ENCODE results near the gene ROBO3. TPM values are rescaled to one million over a fixed set of nuclear protein-coding genes. Genes with fewer than 3 reads are reported as not detected.

ROBO3 gene
- total RNA-seq, 1 experiment from 2014 or later = 1.3 TPM

DNA sequence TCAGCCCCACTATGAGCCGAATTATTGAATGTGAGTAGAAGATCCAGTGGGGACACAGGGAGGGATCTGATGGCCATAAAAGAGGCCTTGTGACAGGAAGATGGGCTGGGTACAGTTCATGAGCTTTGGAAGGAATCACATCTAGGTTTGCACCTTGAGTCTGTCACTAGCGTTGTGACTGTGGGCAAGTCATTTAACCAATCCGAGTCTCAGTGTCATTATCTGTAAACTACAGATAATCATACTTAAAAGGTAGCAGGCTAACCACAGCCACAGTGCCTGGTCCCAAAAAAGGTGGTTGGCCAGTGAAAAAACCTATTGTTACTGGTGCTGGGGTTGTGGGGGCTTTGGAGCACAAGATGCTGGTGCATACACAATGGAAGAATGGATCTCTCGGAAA, 57.6 kb downstream of the ROBO3 start:
- Histone ChIP-seq H3K36me3 (ENCODE audit: low read depth) (no peaks in the 10 kb centered on the region), H3K27me3 (ENCODE audit: insufficient read depth, low read depth) (peaks cover 19% of the 10 kb centered on the region; the same call in 1 of the 2 replicates), H3K79me2 (ENCODE audit: low read depth) (no peaks in the 10 kb centered on the region), H3K4me2 (no peak overlapping the region), H3K4me1 (replicated peaks; ENCODE audit: insufficient read depth) (no peaks in the 10 kb centered on the region), H3K27ac (no peak overlapping the region), H3K9me3 (ENCODE audit: insufficient read depth, low read depth) (no peaks in the 10 kb centered on the region), H3K9me2 (ENCODE audit: insufficient read depth) (no peaks in the 10 kb centered on the region), H4K20me1 (ENCODE audit: insufficient read depth) (no peaks in the 10 kb centered on the region), H2AFZ (no peak overlapping the region), H3K4me3 (no peak overlapping the region), H3F3A (ENCODE audit: insufficient read depth, low read depth) (no peaks in the 10 kb centered on the region)
- CTCF ChIA-PET = no interaction called here
- intact Hi-C loops (cut with micrococcal nuclease; ENCODE audit: unreplicated experiment) = no loop called here
- TF ChIP-seq EZH2 (IDR thresholded peaks at IDR 0.05; ENCODE audit: low read depth) = no peak
- no peak for TF ChIP-seq CTCF (conservative IDR thresholded peaks at IDR 0.05)
- BruUV-seq (replicated peaks) = no TSS peak
- POLR2A ChIA-PET (ENCODE audit: unreplicated experiment) = no interaction called here
- DNase-seq = no peak

DNA sequence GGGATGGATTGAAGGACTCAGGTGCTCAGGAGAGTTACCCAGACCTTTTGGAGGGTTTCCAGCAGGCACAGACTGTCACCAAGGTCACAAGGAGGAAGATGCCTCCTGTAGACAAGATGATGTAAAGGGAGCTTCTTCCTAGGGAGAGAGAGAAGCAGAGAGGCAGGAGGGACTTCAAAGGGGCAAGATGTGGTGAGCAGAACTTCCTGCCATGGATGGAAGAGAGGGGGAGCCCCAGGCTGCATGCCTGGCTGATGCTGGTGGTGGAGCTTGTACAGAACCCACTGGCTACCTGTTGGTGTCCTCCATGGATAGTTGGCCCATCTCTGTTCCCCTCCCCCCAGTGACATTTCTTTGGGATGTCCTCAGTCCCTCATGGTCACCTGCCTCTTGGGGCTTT, 58.1 kb downstream of the ROBO3 start:
- Histone ChIP-seq H3K27ac (no peak overlapping the region), H3F3A (ENCODE audit: insufficient read depth, low read depth) (no peaks in the 10 kb centered on the region), H3K79me2 (ENCODE audit: low read depth) (no peaks in the 10 kb centered on the region), H2AFZ (no peak overlapping the region), H4K20me1 (ENCODE audit: insufficient read depth) (no peaks in the 10 kb centered on the region), H3K9me2 (ENCODE audit: insufficient read depth) (no peaks in the 10 kb centered on the region), H3K4me3 (no peak overlapping the region), H3K36me3 (ENCODE audit: low read depth) (no peaks in the 10 kb centered on the region), H3K27me3 (ENCODE audit: insufficient read depth, low read depth) (peaks cover 19% of the 10 kb centered on the region; the same call in 1 of the 2 replicates), H3K9me3 (ENCODE audit: insufficient read depth, low read depth) (no peaks in the 10 kb centered on the region), H3K4me1 (replicated peaks; ENCODE audit: insufficient read depth) (no peaks in the 10 kb centered on the region), H3K4me2 (no peak overlapping the region)
- no peak for DNase-seq
- intact Hi-C loops (cut with micrococcal nuclease; ENCODE audit: unreplicated experiment) = no loop called here
- POLR2A ChIA-PET (ENCODE audit: unreplicated experiment) = interaction anchor here (0.7 kb wide), 1 partner anchor 32 kb away, joined by 5 read pairs; no protein-coding TSS in a partner anchor
- TF ChIP-seq EZH2 (IDR thresholded peaks at IDR 0.05; ENCODE audit: low read depth) (no peak), CTCF (conservative IDR thresholded peaks at IDR 0.05) (no peak)
- CTCF ChIA-PET = no interaction called here
- no TSS peak for BruUV-seq (replicated peaks)

DNA sequence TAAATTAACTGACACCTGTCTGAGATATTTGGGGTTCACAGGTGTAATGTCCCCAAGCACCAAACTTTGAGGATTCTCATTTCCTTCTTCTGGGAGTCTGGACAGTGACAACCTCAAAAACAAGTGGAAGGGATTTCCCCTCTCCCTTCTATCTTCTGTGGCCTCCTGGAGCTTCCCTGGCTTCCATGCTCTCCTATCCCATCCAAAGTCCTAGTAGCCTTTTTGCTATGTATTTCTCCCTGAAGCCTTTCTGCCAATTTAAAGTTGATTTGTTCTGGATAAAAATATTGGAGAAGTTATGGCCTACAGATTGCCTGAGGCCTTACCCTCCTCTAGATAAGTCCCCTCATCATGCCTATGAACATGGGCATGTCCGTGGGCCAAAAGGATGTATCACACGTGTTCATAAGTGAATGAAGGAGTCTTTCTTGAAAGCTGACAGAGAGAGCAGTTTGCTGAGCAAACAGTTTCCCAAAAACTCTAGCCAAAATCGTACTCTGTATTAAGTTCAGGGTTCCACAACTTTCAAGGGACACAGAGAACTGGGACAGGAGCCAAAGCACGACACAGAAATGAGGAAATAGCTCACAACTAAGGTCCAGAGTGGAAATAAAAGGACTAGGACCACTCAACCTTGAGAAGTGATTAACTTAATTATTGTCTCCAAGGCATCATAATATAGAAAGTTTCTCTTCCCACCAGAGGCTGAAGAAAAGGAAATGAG, 63.9 kb downstream of the ROBO3 start:
- CTCF ChIA-PET = no interaction called here
- BruUV-seq (replicated peaks) = no TSS peak

More for the DNA sequence above, 63.9 kb downstream of the ROBO3 start:
- H3K9me2 ChIP-seq (ENCODE audit: insufficient read depth) = no peaks in the 10 kb centered on the region
- no peak overlapping the region for H3K27ac ChIP-seq
- intact Hi-C loops (cut with micrococcal nuclease; ENCODE audit: unreplicated experiment) = no loop called here
- DNase-seq = no peak
- H3K36me3 ChIP-seq (ENCODE audit: low read depth) = no peaks in the 10 kb centered on the region
- no peak overlapping the region for H3K4me3 ChIP-seq
- H3K9me3 ChIP-seq (ENCODE audit: insufficient read depth, low read depth) = no peaks in the 10 kb centered on the region
- no peaks in the 10 kb centered on the region for H3K4me1 ChIP-seq (replicated peaks; ENCODE audit: insufficient read depth)
- no peaks in the 10 kb centered on the region for H4K20me1 ChIP-seq (ENCODE audit: insufficient read depth)
- H3K27me3 ChIP-seq (ENCODE audit: insufficient read depth, low read depth) = 0 out of 2 replicates have a peak, but pooled peaks cover 10% of the 10 kb centered on the region
- no peak overlapping the region for H3K4me2 ChIP-seq
- POLR2A ChIA-PET (ENCODE audit: unreplicated experiment) = no interaction called here
- TF ChIP-seq EZH2 (IDR thresholded peaks at IDR 0.05; ENCODE audit: low read depth) (no peak), CTCF (conservative IDR thresholded peaks at IDR 0.05) (no peak)
- H3F3A ChIP-seq (ENCODE audit: insufficient read depth, low read depth) = no peaks in the 10 kb centered on the region
- H2AFZ ChIP-seq = no peak overlapping the region
- no peaks in the 10 kb centered on the region for H3K79me2 ChIP-seq (ENCODE audit: low read depth)

All from PC-9 (cell line).